GM23338 (cell line): ENCODE data around the gene RNF43. TPM values are rescaled to one million over a fixed set of nuclear protein-coding genes. Genes with fewer than 3 reads are reported as not detected.
A peak's percentile ranks its signal among the peaks of the same experiment; 100 is the strongest.

ENCODE experiments used
- ATAC-seq: fragments of 200-7000 bp; cut with Tn5 transposase; 3 replicates; pipeline ENCODE4 v1.9.1; 2020
- DNase-seq: peaks from one replicate; pipeline ENCODE4 v3.0.0-alpha.2; 2015; ENCODE audit warnings: low spot score
- H2AFZ ChIP-seq: fragments of 200-600 bp; sonication (generic); 2 replicates; pipeline ENCODE4 v1.8.0; 2016; ENCODE audit warnings: antibody characterized with exemption, mild to moderate bottlenecking, moderate library complexity
- H3F3A ChIP-seq: fragments of 200-600 bp; sonication (generic); replicated peaks from 2 replicates; pipeline ENCODE4 v1.8.0; 2017; ENCODE audit warnings: antibody characterized with exemption, mixed run types, low read depth
- H3K27ac ChIP-seq: fragments of 200-600 bp; sonication (generic); 2 replicates; pipeline ENCODE4 v1.6.1; 2016; ENCODE audit warnings: low read depth
- H3K27me3 ChIP-seq: fragments of 200-600 bp; sonication (generic); 2 replicates; pipeline ENCODE4 v1.8.0; 2016; ENCODE audit warnings: mild to moderate bottlenecking, mixed run types, moderate library complexity; ENCODE audit not compliant: insufficient read depth
- H3K36me3 ChIP-seq: fragments of 200-600 bp; sonication (generic); 2 replicates; pipeline ENCODE4 v1.8.0; 2016; ENCODE audit warnings: mild to moderate bottlenecking; ENCODE audit not compliant: insufficient read depth
- H3K4me1 ChIP-seq: fragments of 200-600 bp; sonication (generic); 2 replicates; pipeline ENCODE4 v1.8.0; 2016; ENCODE audit warnings: mild to moderate bottlenecking, moderate library complexity; ENCODE audit not compliant: insufficient read depth
- H3K4me2 ChIP-seq: fragments of 200-600 bp; sonication (generic); 2 replicates; pipeline ENCODE4 v1.7.1; 2017; ENCODE audit warnings: mixed run types
- H3K4me3 ChIP-seq: fragments of 200-600 bp; sonication (generic); 2 replicates; pipeline ENCODE4 v1.6.1; 2016; ENCODE audit warnings: mixed run types
- H3K79me2 ChIP-seq: fragments of 200-600 bp; sonication (generic); replicated peaks from 2 replicates; pipeline ENCODE4 v1.8.0; 2017; ENCODE audit warnings: mild to moderate bottlenecking; ENCODE audit not compliant: insufficient read depth
- H3K9me2 ChIP-seq: fragments of 200-600 bp; sonication (generic); 2 replicates; pipeline ENCODE4 v1.8.0; 2017; ENCODE audit not compliant: insufficient read depth
- H4K20me1 ChIP-seq: fragments of 200-600 bp; sonication (generic); replicated peaks from 2 replicates; pipeline ENCODE4 v1.8.0; 2017; ENCODE audit warnings: mild to moderate bottlenecking; ENCODE audit not compliant: insufficient read depth
- H3K27ac Mint-ChIP-seq: 2 replicates; pipeline ENCODE4 v1.8.0; 2020; ENCODE audit warnings: inconsistent platforms, mild to moderate bottlenecking, moderate library complexity, mixed read lengths
- H3K27me3 Mint-ChIP-seq: 3 replicates; pipeline ENCODE4 v1.8.0; 2022; ENCODE audit warnings: low read depth, mild to moderate bottlenecking, moderate library complexity, mixed read lengths, inconsistent platforms; ENCODE audit not compliant: insufficient read depth, poor library complexity
- H3K36me3 Mint-ChIP-seq: 3 replicates; pipeline ENCODE4 v1.8.0; 2021; ENCODE audit warnings: low read depth, mild to moderate bottlenecking, inconsistent platforms, moderate library complexity, mixed read lengths
- H3K4me1 Mint-ChIP-seq: 3 replicates; pipeline ENCODE4 v1.8.0; 2020; ENCODE audit warnings: mild to moderate bottlenecking, inconsistent platforms, mixed read lengths
- H3K4me3 Mint-ChIP-seq: 3 replicates; pipeline ENCODE4 v1.8.0; 2021; ENCODE audit warnings: moderate library complexity, mild to moderate bottlenecking, inconsistent platforms, mixed read lengths
- H3K9me3 Mint-ChIP-seq: 3 replicates; pipeline ENCODE4 v1.8.0; 2020; ENCODE audit warnings: moderate library complexity, mild to moderate bottlenecking, inconsistent platforms, mixed read lengths
- CREB1 ChIP-seq: fragments of 250-450 bp; sonication (Bioruptor Pico); IDR thresholded peaks from 2 replicates; pipeline ENCODE4 v1.5.0; 2020; ENCODE audit warnings: low read depth, mild to moderate bottlenecking, moderate library complexity
- CTCF ChIP-seq, 2 experiments: fragments of 200-600 bp in 1 of 2; sonication (generic) in 1 of 2; conservative IDR thresholded peaks; 2 replicates each; pipeline versions ENCODE4 v1.5.1 to v1.6.1; 2016 to 2017; ENCODE audit warnings: antibody characterized with exemption in 2 of 2, low read depth in 2 of 2, mild to moderate bottlenecking in 2 of 2, moderate library complexity in 1 of 2
- EZH2 ChIP-seq: fragments of 200-600 bp; sonication (generic); IDR thresholded peaks from one replicate; pipeline ENCODE4 v1.8.0; 2017; ENCODE audit warnings: antibody characterized with exemption, mild to moderate bottlenecking, low read depth; ENCODE audit not compliant: unreplicated experiment
- EZH2phosphoT487 ChIP-seq: fragments of 200-600 bp; sonication (generic); IDR thresholded peaks from one replicate; pipeline ENCODE4 v1.8.1; 2018; ENCODE audit warnings: antibody characterized with exemption; ENCODE audit not compliant: unreplicated experiment
- NANOG ChIP-seq: IDR thresholded peaks from 2 replicates; pipeline ENCODE4 v1.6.1; 2016; ENCODE audit warnings: antibody characterized with exemption, borderline replicate concordance
- POLR2AphosphoS5 ChIP-seq: IDR thresholded peaks from 2 replicates; pipeline ENCODE4 v1.6.1; 2016; ENCODE audit warnings: antibody characterized with exemption, low read depth
- REST ChIP-seq: IDR thresholded peaks from one replicate; pipeline ENCODE4 v1.6.1; 2018; ENCODE audit warnings: antibody characterized with exemption; ENCODE audit not compliant: unreplicated experiment
- STAT1 ChIP-seq: IDR thresholded peaks from one replicate; pipeline ENCODE4 v1.6.1; 2016; ENCODE audit warnings: antibody characterized with exemption; ENCODE audit not compliant: unreplicated experiment
- ZNF331 ChIP-seq: fragments of 250-450 bp; sonication (Bioruptor Pico); IDR thresholded peaks from 2 replicates; pipeline ENCODE4 v1.5.0; 2020; ENCODE audit warnings: low read depth, mild to moderate bottlenecking, moderate library complexity
- ZNF462 ChIP-seq: fragments of 250-450 bp; sonication (Bioruptor Pico); IDR thresholded peaks from 2 replicates; pipeline ENCODE4 v1.5.0; 2020; ENCODE audit warnings: mild to moderate bottlenecking, moderate library complexity
- long read RNA-seq: library from polyadenylated mRNA; unstranded; transcript quantifications from one replicate; pipeline ENCODE4 v2.0.0, GENCODE V29; 2020; ENCODE audit not compliant: unreplicated experiment
- polyA plus RNA-seq: library from polyadenylated mRNA; unstranded; fragments of >200 nt; fragmentation: Nextera tagmentation; extraction: Ambion mirVana; gene quantifications from 2 replicates; pipeline ENCODE4 v1.2.1, GENCODE V29; 2016
- total RNA-seq: library from RNA; depleted of rRNA; stranded (reverse); fragments of >200 nt; shearing (Covaris generic); gene quantifications from 2 replicates; pipeline ENCODE4 v1.2.3, GENCODE V29; 2014; rRNA removed
- TF ChIP-seq, protein P1 (sequence below): IDR thresholded peaks from 2 replicates; pipeline ENCODE4 v1.6.1; 2016; ENCODE audit warnings: antibody characterized with exemption

The RNF43 gene
- 0.62 and 2.2 TPM in 2 replicates for total RNA-seq
- polyA plus RNA-seq = 0.58 and 0.66 TPM in 2 replicates
- long read RNA-seq = 0 reads

GRCh38 chr17:58417300-58418092, at the start of gene RNF43:
Gene RNF43 (minus strand): TSS chr17:58417534. CDS start chr17:58415577, 1,957 bp downstream.
- no peaks in the 10 kb centered on the region for H3F3A ChIP-seq
- no peaks in the 10 kb centered on the region for H4K20me1 ChIP-seq
- peak within 1 kb of the TSS; percentile 51 for H3K4me3 ChIP-seq
- Mint-ChIP-seq H3K9me3 (no peaks in the 10 kb centered on the region), H3K4me1 (peaks cover 26% of the 10 kb centered on the region), H3K36me3 (no peaks in the 10 kb centered on the region), H3K27me3 (no peaks in the 10 kb centered on the region), H3K27ac (peak within 1 kb of the TSS; percentile 75), H3K4me3 (peak within 1 kb of the TSS; percentile 74)
- H3K36me3 ChIP-seq = no peaks in the 10 kb centered on the region
- peaks cover 11% of the 10 kb centered on the region for H3K4me1 ChIP-seq
- TF ChIP-seq EZH2phosphoT487 (no peak), STAT1 (no peak), ZNF462 (CRISPR knock-in tag) (no peak), CREB1 (CRISPR knock-in tag) (peak; percentile 40; the same call in 1 of the 2 replicates), POLR2AphosphoS5 (peak; percentile 73), NANOG (0 out of 2 replicates have a peak, but pooled peaks have one; percentile 54), CTCF (conservative IDR thresholded peaks at IDR 0.05; ENCODE audit: low read depth in 2 of 2) (peak; percentile 76 to 84), EZH2 (no peak), ZNF331 (CRISPR knock-in tag) (no peak), REST (no peak)
- TF ChIP-seq, protein P1, sequence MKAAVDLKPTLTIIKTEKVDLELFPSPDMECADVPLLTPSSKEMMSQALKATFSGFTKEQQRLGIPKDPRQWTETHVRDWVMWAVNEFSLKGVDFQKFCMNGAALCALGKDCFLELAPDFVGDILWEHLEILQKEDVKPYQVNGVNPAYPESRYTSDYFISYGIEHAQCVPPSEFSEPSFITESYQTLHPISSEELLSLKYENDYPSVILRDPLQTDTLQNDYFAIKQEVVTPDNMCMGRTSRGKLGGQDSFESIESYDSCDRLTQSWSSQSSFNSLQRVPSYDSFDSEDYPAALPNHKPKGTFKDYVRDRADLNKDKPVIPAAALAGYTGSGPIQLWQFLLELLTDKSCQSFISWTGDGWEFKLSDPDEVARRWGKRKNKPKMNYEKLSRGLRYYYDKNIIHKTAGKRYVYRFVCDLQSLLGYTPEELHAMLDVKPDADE = no peak
- H3K27ac ChIP-seq = no peak within 1 kb of the TSS; the same call in 1 of the 2 replicates
- DNase-seq = peak; percentile 98
- peak within 1 kb of the TSS; percentile 71 for H3K4me2 ChIP-seq
- peak within 1 kb of the TSS; percentile 44; the same call in 1 of the 2 replicates for H2AFZ ChIP-seq
- H3K79me2 ChIP-seq = no peaks in the 10 kb centered on the region
- ATAC-seq = peak; percentile 99
- no peaks in the 10 kb centered on the region for H3K27me3 ChIP-seq
- H3K9me2 ChIP-seq = no peaks in the 10 kb centered on the region
